NCI-H2227 (cell line): ENCODE results near the gene PDE1C.

Source experiments
- DNase-seq: peaks from one replicate; lab custom pipeline; 2025; ENCODE audit not compliant: unreplicated experiment; lab: John Stamatoyannopoulos, UW

PDE1C gene

GRCh38 chr7:31785101-31785500, 285.1 kb downstream of the PDE1C start:
- no peak for DNase-seq

GRCh38 chr7:31783221-31783620, 287.0 kb downstream of the PDE1C start:
- DNase-seq, result no peak

- peak; percentile 15 for DNase-seq
These were observed 287.7 kb downstream of the PDE1C start for GRCh38 chr7:31782411-31782991.

GRCh38 chr7:31778296-31778695, 291.9 kb downstream of the PDE1C start:
- DNase-seq, result no peak

- no peak for DNase-seq
These were observed 293.6 kb downstream of the PDE1C start for GRCh38 chr7:31776616-31777015.

- no peak for DNase-seq
These were observed 294.7 kb downstream of the PDE1C start for GRCh38 chr7:31775556-31775955.

GRCh38 chr7:31772211-31772610, 298.0 kb downstream of the PDE1C start:
- no peak for DNase-seq

- DNase-seq, result no peak
These were observed 302.4 kb downstream of the PDE1C start for GRCh38 chr7:31767686-31768358.

GRCh38 chr7:31764462-31764861, 305.7 kb downstream of the PDE1C start:
- DNase-seq, result no peak

GRCh38 chr7:31763548-31763947, 306.7 kb downstream of the PDE1C start:
- DNase-seq, result no peak

- no peak for DNase-seq
These were observed 308.6 kb downstream of the PDE1C start for GRCh38 chr7:31761646-31762045.

GRCh38 chr7:31758755-31759154, 311.5 kb downstream of the PDE1C start:
- DNase-seq, result no peak

GRCh38 chr7:31751726-31752125, 318.5 kb downstream of the PDE1C start:
- no peak for DNase-seq

- no peak for DNase-seq
These were observed 322.1 kb downstream of the PDE1C start for GRCh38 chr7:31748084-31748483.

- no peak for DNase-seq
These were observed 322.7 kb downstream of the PDE1C start for GRCh38 chr7:31747553-31747952.

GRCh38 chr7:31744294-31744874, 325.8 kb downstream of the PDE1C start:
- DNase-seq, result peak; percentile 57

GRCh38 chr7:31741852-31742251, 328.4 kb downstream of the PDE1C start:
- no peak for DNase-seq

- DNase-seq, result peak; percentile 75
These were observed 333.9 kb downstream of the PDE1C start for GRCh38 chr7:31735991-31736982.

GRCh38 chr7:31734456-31734855, 335.8 kb downstream of the PDE1C start:
- no peak for DNase-seq

- no peak for DNase-seq
These were observed 340.9 kb downstream of the PDE1C start for GRCh38 chr7:31729195-31729804.

GRCh38 chr7:31724696-31725095, 345.5 kb downstream of the PDE1C start:
- DNase-seq, result no peak
